H9 (cell line): ENCODE results near the gene RNF130. TPM values are rescaled to one million over a fixed set of nuclear protein-coding genes. Genes with fewer than 3 reads are reported as not detected.

Experiments
- DNase-seq: peaks from one replicate; pipeline ENCODE4 v3.0.0-alpha.2; 2017
- H2AFZ ChIP-seq: one replicate; pipeline ENCODE4 v1.6.1; 2013; ENCODE audit warnings: mild to moderate bottlenecking, low read length, control low read depth, moderate library complexity
- H2AK5ac ChIP-seq: 2 replicates; pipeline ENCODE4 v1.6.1; 2013; ENCODE audit warnings: low read length, control low read depth, mixed read lengths; ENCODE audit not compliant: insufficient read length
- H2BK120ac ChIP-seq: one replicate; pipeline ENCODE4 v1.6.1; 2013; ENCODE audit warnings: low read depth, mild to moderate bottlenecking, low read length, control low read depth, inconsistent platforms; ENCODE audit not compliant: poor library complexity, severe bottlenecking
- H2BK12ac ChIP-seq: 2 replicates; pipeline ENCODE4 v1.6.1; 2013; ENCODE audit warnings: low read length, control low read depth, mixed read lengths, low read depth; ENCODE audit not compliant: insufficient read length
- H2BK15ac ChIP-seq: 2 replicates; pipeline ENCODE4 v1.6.1; 2013; ENCODE audit warnings: low read depth, low read length, control low read depth
- H2BK20ac ChIP-seq: one replicate; pipeline ENCODE4 v1.6.1; 2013; ENCODE audit warnings: low read depth, mild to moderate bottlenecking, low read length, control low read depth, inconsistent platforms; ENCODE audit not compliant: poor library complexity, severe bottlenecking
- H2BK5ac ChIP-seq: 2 replicates; pipeline ENCODE4 v1.6.1; 2013; ENCODE audit warnings: low read length, control low read depth, mixed read lengths; ENCODE audit not compliant: insufficient read length
- H3K14ac ChIP-seq: 2 replicates; pipeline ENCODE4 v1.6.1; 2013; ENCODE audit warnings: low read length, control low read depth; ENCODE audit not compliant: insufficient read depth
- H3K18ac ChIP-seq: 2 replicates; pipeline ENCODE4 v1.6.1; 2013; ENCODE audit warnings: low read depth, mild to moderate bottlenecking, mixed read lengths, low read length, control low read depth; ENCODE audit not compliant: insufficient read length
- H3K23ac ChIP-seq: 2 replicates; pipeline ENCODE4 v1.6.1; 2013; ENCODE audit warnings: low read length, control low read depth, mixed read lengths, low read depth; ENCODE audit not compliant: insufficient read length
- H3K23me2 ChIP-seq: 2 replicates; pipeline ENCODE4 v1.6.1; 2013; ENCODE audit warnings: low read depth, mild to moderate bottlenecking, mixed read lengths, low read length, control low read depth; ENCODE audit not compliant: insufficient read length, poor library complexity, severe bottlenecking
- H3K27ac ChIP-seq: 2 replicates; pipeline ENCODE4 v1.5.1; 2013; ENCODE audit warnings: low read length, control low read depth, mixed read lengths, low read depth; ENCODE audit not compliant: insufficient read length
- H3K27me3 ChIP-seq: 2 replicates; pipeline ENCODE4 v1.6.1; 2013; ENCODE audit warnings: low read length, control low read depth, inconsistent platforms; ENCODE audit not compliant: insufficient read depth
- H3K4ac ChIP-seq: 2 replicates; pipeline ENCODE4 v1.6.1; 2013; ENCODE audit warnings: low read depth, mild to moderate bottlenecking, control low read depth, inconsistent platforms, low read length, moderate library complexity
- H3K4me1 ChIP-seq: 2 replicates; pipeline ENCODE4 v1.6.1; 2013; ENCODE audit warnings: low read length, control low read depth, inconsistent platforms; ENCODE audit not compliant: insufficient read depth
- H3K4me2 ChIP-seq: 2 replicates; pipeline ENCODE4 v1.6.1; 2013; ENCODE audit warnings: low read length, control low read depth, mixed read lengths; ENCODE audit not compliant: insufficient read length, insufficient read depth
- H3K56ac ChIP-seq: 2 replicates; pipeline ENCODE4 v1.6.1; 2013; ENCODE audit warnings: low read depth, mild to moderate bottlenecking, mixed read lengths, low read length, control low read depth; ENCODE audit not compliant: insufficient read length
- H3K79me1 ChIP-seq: 2 replicates; pipeline ENCODE4 v1.6.1; 2013; ENCODE audit warnings: low read depth, mild to moderate bottlenecking, moderate library complexity, low read length, control low read depth, inconsistent platforms; ENCODE audit not compliant: insufficient read depth, poor library complexity, severe bottlenecking
- H3K79me2 ChIP-seq: 2 replicates; pipeline ENCODE4 v1.6.1; 2013; ENCODE audit warnings: low read length, control low read depth, inconsistent platforms; ENCODE audit not compliant: insufficient read depth
- H3K9ac ChIP-seq: 2 replicates; pipeline ENCODE4 v1.6.1; 2013; ENCODE audit warnings: low read length, control low read depth, mixed read lengths; ENCODE audit not compliant: insufficient read length; ENCODE audit errors: extremely low read depth
- H3K9me3 ChIP-seq: one replicate; pipeline ENCODE4 v1.6.1; 2013; ENCODE audit warnings: low read depth, low read length, inconsistent platforms; ENCODE audit not compliant: control insufficient read depth
- H3T11ph ChIP-seq: one replicate; pipeline ENCODE4 v1.6.1; 2013; ENCODE audit warnings: mild to moderate bottlenecking, low read length, control low read depth, inconsistent platforms
- H4K20me1 ChIP-seq: one replicate; pipeline ENCODE4 v1.6.1; 2013; ENCODE audit not compliant: control insufficient read depth, insufficient read length, insufficient read depth
- H4K5ac ChIP-seq: 2 replicates; pipeline ENCODE4 v1.6.1; 2013; ENCODE audit warnings: low read depth, mild to moderate bottlenecking, mixed read lengths, low read length, control low read depth; ENCODE audit not compliant: insufficient read length
- H4K8ac ChIP-seq: replicated peaks from 2 replicates; pipeline ENCODE4 v1.6.1; 2013; ENCODE audit warnings: low read length, control low read depth, mixed read lengths, low read depth; ENCODE audit not compliant: insufficient read length
- H4K91ac ChIP-seq: 2 replicates; pipeline ENCODE4 v1.6.1; 2013; ENCODE audit warnings: low read depth, mild to moderate bottlenecking, moderate library complexity, mixed read lengths, low read length, control low read depth; ENCODE audit not compliant: insufficient read length
- H3K27ac Mint-ChIP-seq, 3 experiments: 2 replicates in 2 of 3; 3 replicates in 1 of 3; pipeline ENCODE4 v1.8.0; 2020 to 2021; ENCODE audit warnings: mixed read lengths in 3 of 3, mild to moderate bottlenecking in 1 of 3, moderate library complexity in 1 of 3
- H3K27me3 Mint-ChIP-seq: 2 replicates; pipeline ENCODE4 v1.8.0; 2021; ENCODE audit warnings: low read depth, mild to moderate bottlenecking, moderate library complexity, mixed read lengths
- H3K36me3 Mint-ChIP-seq, 3 experiments: 2 replicates in 2 of 3; 3 replicates in 1 of 3; pipeline ENCODE4 v1.8.0; 2020 to 2021; ENCODE audit warnings: low read depth in 3 of 3, mixed read lengths in 3 of 3; ENCODE audit not compliant: insufficient read depth in 1 of 3
- H3K4me1 Mint-ChIP-seq, 2 experiments: 2 replicates each; pipeline ENCODE4 v1.8.0; 2020; ENCODE audit warnings: mixed read lengths in 2 of 2
- H3K4me3 Mint-ChIP-seq, 2 experiments: 2 replicates in 1 of 2; 3 replicates in 1 of 2; pipeline ENCODE4 v1.8.0; 2020 to 2021; ENCODE audit warnings: mild to moderate bottlenecking in 2 of 2, mixed read lengths in 2 of 2, moderate library complexity in 1 of 2
- H3K9me3 Mint-ChIP-seq, 2 experiments: 2 replicates in 1 of 2; 3 replicates in 1 of 2; pipeline ENCODE4 v1.8.0; 2020; ENCODE audit warnings: mild to moderate bottlenecking in 2 of 2, mixed read lengths in 2 of 2, moderate library complexity in 1 of 2
- WGBS: extraction: QIAGEN DNeasy Blood & Tissue Kit; methylation state at CpG from one replicate; pipeline ENCODE4 v1.1.7; 2013; ENCODE audit warnings: missing lambda C conversion rate, low lambda C conversion rate, mixed read lengths; ENCODE audit not compliant: insufficient read length; ENCODE audit errors: extremely low coverage; 5-methylcytosine and 5-hydroxymethylcytosine counted together
- total RNA-seq: library from RNA; stranded (reverse); gene quantifications from 2 replicates; pipeline ENCODE4 v1.2.1, GENCODE V29; 2021
- TF ChIP-seq, protein P1 (sequence below): fragments of 200-600 bp; sonication (generic); conservative IDR thresholded peaks from 3 replicates; pipeline ENCODE4 v1.8.0; 2021; ENCODE audit warnings: antibody characterized with exemption, mild to moderate bottlenecking

RNF130 gene
- total RNA-seq, 1 experiment from 2014 or later: 80.0 TPM

DNA sequence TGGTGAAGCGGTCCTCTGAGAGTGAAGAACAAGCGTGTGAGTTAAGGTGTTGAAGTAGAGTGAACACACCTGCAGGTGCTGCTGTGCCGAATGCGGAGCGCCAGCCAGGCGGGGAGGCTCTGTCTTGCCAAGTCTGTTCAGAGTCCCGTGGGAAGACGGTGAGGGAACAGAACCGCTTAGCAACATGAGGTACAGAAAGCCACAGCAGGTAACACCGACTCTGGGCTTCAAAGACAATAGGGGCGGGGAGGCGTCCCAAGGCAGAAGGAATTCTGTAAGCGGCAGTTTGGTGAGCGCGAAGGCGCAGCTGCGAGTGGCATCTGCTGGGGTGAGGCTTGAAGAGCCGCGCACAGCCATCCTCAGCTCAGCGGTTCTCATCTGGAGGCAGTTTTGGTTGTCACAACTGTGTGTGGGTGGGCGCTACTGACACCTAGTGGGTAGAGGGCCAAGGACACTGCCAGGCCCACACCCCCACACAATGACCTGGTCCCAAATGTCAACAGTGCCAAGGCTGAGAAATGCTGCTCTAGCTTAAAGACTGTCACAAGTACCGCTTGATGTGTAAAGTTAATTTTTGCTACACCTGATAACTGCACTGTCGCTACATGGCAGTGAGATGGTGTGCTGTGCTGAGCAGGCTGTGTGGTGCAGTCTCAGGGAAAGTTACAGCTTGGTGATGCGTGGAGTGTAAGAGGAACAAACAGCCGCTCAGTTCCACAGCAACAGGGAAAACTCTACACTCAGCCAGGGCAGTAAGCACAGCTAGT is 96.4 kb downstream of the RNF130 start:
- Histone ChIP-seq H3T11ph (no peak overlapping the region), H4K20me1 (no peaks in the 10 kb centered on the region), H3K14ac (no peak overlapping the region), H3K56ac (no peak overlapping the region), H2BK12ac (no peak overlapping the region), H3K18ac (no peak overlapping the region), H3K23ac (no peak overlapping the region), H3K9me3 (no peaks in the 10 kb centered on the region), H3K4me2 (no peak overlapping the region), H2BK15ac (no peak overlapping the region), H3K79me1 (no peaks in the 10 kb centered on the region), H2BK5ac (no peak overlapping the region), H3K4ac (no peak overlapping the region), H2BK20ac (no peak overlapping the region), H3K9ac (no peak overlapping the region), H4K91ac (no peak overlapping the region), H2AK5ac (no peak overlapping the region), H4K8ac (no peak overlapping the region), H3K27me3 (no peaks in the 10 kb centered on the region), H2AFZ (no peak overlapping the region), H3K27ac (no peak overlapping the region), H3K23me2 (no peaks in the 10 kb centered on the region), H3K79me2 (no peaks in the 10 kb centered on the region), H4K5ac (no peak overlapping the region), H3K4me1 (no peaks in the 10 kb centered on the region), H2BK120ac (no peak overlapping the region)
- Mint-ChIP-seq H3K4me1 (peaks cover 12 to 25% of the 10 kb centered on the region in 2 experiments), H3K9me3 (no peaks in the 10 kb centered on the region), H3K36me3 (peaks cover 34 to 75% (median 72%) of the 10 kb centered on the region in 3 experiments; a peak in 6 of 7 replicates), H3K27me3 (no peaks in the 10 kb centered on the region), H3K4me3 (no peak overlapping the region), H3K27ac (peak overlapping the region; percentile 34 to 86 (median 68); a peak in 4 of 7 replicates)
- WGBS: no CpG with 5 or more reads among the region's 25 CpGs
- TF ChIP-seq, protein P1, sequence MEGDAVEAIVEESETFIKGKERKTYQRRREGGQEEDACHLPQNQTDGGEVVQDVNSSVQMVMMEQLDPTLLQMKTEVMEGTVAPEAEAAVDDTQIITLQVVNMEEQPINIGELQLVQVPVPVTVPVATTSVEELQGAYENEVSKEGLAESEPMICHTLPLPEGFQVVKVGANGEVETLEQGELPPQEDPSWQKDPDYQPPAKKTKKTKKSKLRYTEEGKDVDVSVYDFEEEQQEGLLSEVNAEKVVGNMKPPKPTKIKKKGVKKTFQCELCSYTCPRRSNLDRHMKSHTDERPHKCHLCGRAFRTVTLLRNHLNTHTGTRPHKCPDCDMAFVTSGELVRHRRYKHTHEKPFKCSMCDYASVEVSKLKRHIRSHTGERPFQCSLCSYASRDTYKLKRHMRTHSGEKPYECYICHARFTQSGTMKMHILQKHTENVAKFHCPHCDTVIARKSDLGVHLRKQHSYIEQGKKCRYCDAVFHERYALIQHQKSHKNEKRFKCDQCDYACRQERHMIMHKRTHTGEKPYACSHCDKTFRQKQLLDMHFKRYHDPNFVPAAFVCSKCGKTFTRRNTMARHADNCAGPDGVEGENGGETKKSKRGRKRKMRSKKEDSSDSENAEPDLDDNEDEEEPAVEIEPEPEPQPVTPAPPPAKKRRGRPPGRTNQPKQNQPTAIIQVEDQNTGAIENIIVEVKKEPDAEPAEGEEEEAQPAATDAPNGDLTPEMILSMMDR: peak; percentile 74
- peak; percentile 80 for DNase-seq
